CD4-positive, alpha-beta T cell (primary cell): ENCODE data around the gene BDNF. TPM values are rescaled to one million over a fixed set of nuclear protein-coding genes. Genes with fewer than 3 reads are reported as not detected.

Experiments
- ATAC-seq: fragments of 200-7000 bp; cut with Tn5 transposase; one replicate; pipeline ENCODE4 v1.10.0; 2022; ENCODE audit warnings: mild to moderate bottlenecking; ENCODE audit not compliant: poor library complexity
- CTCF ChIA-PET: fragments of 350-600 bp; sonication (Branson Sonifier 250); formaldehyde crosslinking; loops from one replicate; lab custom pipeline; 2021; ENCODE audit warnings: antibody characterized with exemption, inconsistent platforms; lab: Charles Lee
- POLR2A ChIA-PET: fragments of 350-600 bp; sonication (Branson Sonifier 250); formaldehyde crosslinking; loops from one replicate; lab custom pipeline; 2021; ENCODE audit warnings: antibody characterized with exemption, inconsistent platforms; lab: Charles Lee
- DNase-seq, 14 experiments: peaks; one replicate each; pipeline ENCODE4 v3.0.0-alpha.2; 2013 to 2020; ENCODE audit warnings: mixed read lengths in 2 of 14
- H3K27ac ChIP-seq, 2 donors: one replicate each; pipeline versions ENCODE4 v1.5.1 to v1.7.0; 2013; ENCODE audit warnings: low read length in 2 of 2, low read depth in 1 of 2, mild to moderate bottlenecking in 1 of 2
- H3K27me3 ChIP-seq, 2 experiments: 1 replicate in 1 of 2; 2 replicates in 1 of 2; pipeline versions ENCODE4 v1.6.1 to v1.7.0; 2013; ENCODE audit warnings: low read length in 2 of 2, control low read depth in 1 of 2, mild to moderate bottlenecking in 1 of 2, moderate library complexity in 1 of 2; ENCODE audit not compliant: insufficient read depth in 2 of 2, control insufficient read depth in 1 of 2
- H3K36me3 ChIP-seq: one replicate; pipeline ENCODE4 v1.6.1; 2013; ENCODE audit warnings: low read length, control low read depth; ENCODE audit not compliant: insufficient read depth
- H3K4me1 ChIP-seq: one replicate; pipeline ENCODE4 v1.6.1; 2013; ENCODE audit warnings: low read length, control low read depth; ENCODE audit not compliant: insufficient read depth
- H3K4me3 ChIP-seq: one replicate; pipeline ENCODE4 v1.5.1; 2013; ENCODE audit warnings: mild to moderate bottlenecking, low read length, moderate library complexity
- H3K9me3 ChIP-seq, 2 experiments: 1 replicate in 1 of 2; 2 replicates in 1 of 2; pipeline versions ENCODE4 v1.6.1 to v1.7.0; 2013; ENCODE audit warnings: low read length in 2 of 2, mild to moderate bottlenecking in 2 of 2, control low read depth in 1 of 2, moderate library complexity in 1 of 2; ENCODE audit not compliant: control insufficient read depth in 1 of 2, insufficient read depth in 1 of 2
- H3K27ac Mint-ChIP-seq: one replicate; pipeline ENCODE4 v1.8.0; 2020; ENCODE audit warnings: mixed read lengths
- H3K27me3 Mint-ChIP-seq: one replicate; pipeline ENCODE4 v1.8.0; 2021; ENCODE audit warnings: mixed read lengths
- H3K36me3 Mint-ChIP-seq: one replicate; pipeline ENCODE4 v1.8.0; 2021; ENCODE audit warnings: low read depth, mixed read lengths
- H3K4me1 Mint-ChIP-seq: one replicate; pipeline ENCODE4 v1.8.0; 2021; ENCODE audit warnings: low read depth, mixed read lengths
- H3K4me3 Mint-ChIP-seq: one replicate; pipeline ENCODE4 v1.8.0; 2020; ENCODE audit warnings: mild to moderate bottlenecking, mixed read lengths
- H3K9me3 Mint-ChIP-seq: one replicate; pipeline ENCODE4 v1.8.0; 2020; ENCODE audit warnings: mixed read lengths
- intact Hi-C, 2 experiments: fragments of 100-400 bp; cut with DNase I in 1 of 2; cut with micrococcal nuclease in 1 of 2; formaldehyde crosslinking; loops; one replicate each; pipeline versions ENCODE4 v1.15.1 to v1.9.0; 2023 to 2025; cut with DNase I, micrococcal nuclease
- total RNA-seq, 174 experiments: library from RNA in 2 of 174; stranded (reverse) in 2 of 174; gene quantifications; one replicate each; pipeline ENCODE4 v1.2.3 and lab custom pipeline; 2021 to 2026
- TF ChIP-seq, protein P1 (sequence below): fragments of 200-600 bp; IDR thresholded peaks from one replicate; pipeline ENCODE4 v1.8.0; 2022; ENCODE audit warnings: antibody characterized with exemption, mild to moderate bottlenecking

Gene BDNF
- total RNA-seq, 2 experiments from 2014 or later: not detected

- DNase-seq (no peak), ATAC-seq (no peak)
- Histone ChIP-seq H3K36me3 (no peaks in the 10 kb centered on the region), H3K4me1 (no peaks in the 10 kb centered on the region), H3K4me3 (no peak overlapping the region), H3K27me3 (peaks cover 6 to 36% of the 10 kb centered on the region in 2 experiments), H3K27ac (no peak overlapping the region), H3K9me3 (no peaks in the 10 kb centered on the region)
- H3K4me3 Mint-ChIP-seq: no peak overlapping the region
- H3K36me3 Mint-ChIP-seq: no peaks in the 10 kb centered on the region
- CTCF ChIA-PET: no interaction called here
- peaks cover under 1% of the 10 kb centered on the region for H3K4me1 Mint-ChIP-seq
- POLR2A ChIA-PET: no interaction called here
- TF ChIP-seq, protein P1, sequence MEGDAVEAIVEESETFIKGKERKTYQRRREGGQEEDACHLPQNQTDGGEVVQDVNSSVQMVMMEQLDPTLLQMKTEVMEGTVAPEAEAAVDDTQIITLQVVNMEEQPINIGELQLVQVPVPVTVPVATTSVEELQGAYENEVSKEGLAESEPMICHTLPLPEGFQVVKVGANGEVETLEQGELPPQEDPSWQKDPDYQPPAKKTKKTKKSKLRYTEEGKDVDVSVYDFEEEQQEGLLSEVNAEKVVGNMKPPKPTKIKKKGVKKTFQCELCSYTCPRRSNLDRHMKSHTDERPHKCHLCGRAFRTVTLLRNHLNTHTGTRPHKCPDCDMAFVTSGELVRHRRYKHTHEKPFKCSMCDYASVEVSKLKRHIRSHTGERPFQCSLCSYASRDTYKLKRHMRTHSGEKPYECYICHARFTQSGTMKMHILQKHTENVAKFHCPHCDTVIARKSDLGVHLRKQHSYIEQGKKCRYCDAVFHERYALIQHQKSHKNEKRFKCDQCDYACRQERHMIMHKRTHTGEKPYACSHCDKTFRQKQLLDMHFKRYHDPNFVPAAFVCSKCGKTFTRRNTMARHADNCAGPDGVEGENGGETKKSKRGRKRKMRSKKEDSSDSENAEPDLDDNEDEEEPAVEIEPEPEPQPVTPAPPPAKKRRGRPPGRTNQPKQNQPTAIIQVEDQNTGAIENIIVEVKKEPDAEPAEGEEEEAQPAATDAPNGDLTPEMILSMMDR: no peak
- H3K27ac Mint-ChIP-seq: no peak overlapping the region
- intact Hi-C loops: no loop called here
- H3K9me3 Mint-ChIP-seq: no peaks in the 10 kb centered on the region
- H3K27me3 Mint-ChIP-seq: peaks cover 39% of the 10 kb centered on the region
These were observed 6.9 kb downstream of the BDNF start for GRCh38 chr11:27693398-27693797.

DNA sequence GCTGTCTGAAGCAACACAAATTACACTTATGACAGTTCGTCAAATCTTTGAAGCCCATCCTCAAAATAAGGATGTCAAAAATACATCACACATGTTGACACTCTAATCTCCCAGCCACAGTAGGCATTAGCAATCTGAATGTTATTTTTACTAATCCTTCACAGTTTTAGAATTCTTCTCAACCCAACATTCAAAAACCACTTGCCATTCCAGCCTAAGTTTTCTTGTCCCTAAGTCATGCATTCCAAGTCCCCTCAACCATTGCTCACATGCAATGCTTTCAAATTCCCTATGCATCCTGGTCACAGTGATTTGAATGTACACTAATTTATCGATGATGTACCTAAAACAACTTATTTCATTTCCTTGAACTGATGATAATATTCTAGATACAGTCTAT lies 7.5 kb downstream of the BDNF start:
- Mint-ChIP-seq H3K4me1 (no peaks in the 10 kb centered on the region), H3K27ac (no peak overlapping the region), H3K4me3 (no peak overlapping the region), H3K27me3 (peaks cover 36% of the 10 kb centered on the region), H3K36me3 (no peaks in the 10 kb centered on the region), H3K9me3 (no peaks in the 10 kb centered on the region)
- ChIA-PET POLR2A (no interaction called here), CTCF (no interaction called here)
- TF ChIP-seq, protein P1: no peak
- Histone ChIP-seq H3K9me3 (no peaks in the 10 kb centered on the region), H3K4me1 (no peaks in the 10 kb centered on the region), H3K27ac (no peak overlapping the region), H3K27me3 (peaks cover 6 to 30% of the 10 kb centered on the region in 2 experiments), H3K36me3 (no peaks in the 10 kb centered on the region), H3K4me3 (no peak overlapping the region)
- intact Hi-C loops: no loop called here
- DNase-seq (no peak), ATAC-seq (no peak)

GRCh38 chr11:27688076-27688475 lies 12.2 kb downstream of the BDNF start:
- H3K4me1 Mint-ChIP-seq: no peaks in the 10 kb centered on the region
- peaks cover 4% of the 10 kb centered on the region for H3K27me3 Mint-ChIP-seq
- H3K4me3 Mint-ChIP-seq: no peak overlapping the region
- TF ChIP-seq, protein P1: no peak
- no peak overlapping the region for H3K27ac Mint-ChIP-seq
- DNase-seq (no peak), ATAC-seq (no peak)
- Histone ChIP-seq H3K9me3 (no peaks in the 10 kb centered on the region), H3K4me1 (no peaks in the 10 kb centered on the region), H3K27ac (no peak overlapping the region), H3K4me3 (no peak overlapping the region), H3K36me3 (no peaks in the 10 kb centered on the region), H3K27me3 (no peaks in the 10 kb centered on the region)
- intact Hi-C loops: no loop called here
- H3K9me3 Mint-ChIP-seq: no peaks in the 10 kb centered on the region
- POLR2A ChIA-PET: no interaction called here
- CTCF ChIA-PET: no interaction called here
- H3K36me3 Mint-ChIP-seq: no peaks in the 10 kb centered on the region
